GM12874 (cell line): ENCODE results near the gene BCAS3.

Experiments
- TF ChIP-seq, protein P1 (sequence below): IDR thresholded peaks from 2 replicates; pipeline ENCODE4 v1.5.1; 2011; ENCODE audit warnings: low read depth, mild to moderate bottlenecking, control low read depth, low read length, moderate library complexity; ENCODE audit not compliant: insufficient read depth

Gene BCAS3

DNA sequence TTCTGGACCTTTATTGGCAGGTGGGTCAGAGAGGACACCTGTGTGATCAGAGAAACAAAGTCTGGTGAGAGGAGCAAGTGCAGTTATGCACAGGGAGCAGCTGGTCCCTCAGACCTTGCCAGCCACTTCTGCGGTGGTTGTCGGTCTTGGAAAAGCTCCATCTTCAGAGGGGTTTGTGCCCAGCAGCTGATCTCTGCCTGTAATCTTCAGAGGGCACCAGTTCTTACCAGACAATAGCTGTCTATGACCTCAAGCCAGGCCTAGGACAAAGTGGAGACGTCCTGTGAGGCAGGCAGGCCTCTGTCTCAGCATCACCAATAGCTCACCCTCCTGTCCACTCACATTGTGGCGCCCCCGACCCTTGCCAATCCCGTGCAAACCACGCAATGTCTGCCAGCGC, 655.5 kb downstream of the BCAS3 start:
- TF ChIP-seq, protein P1, sequence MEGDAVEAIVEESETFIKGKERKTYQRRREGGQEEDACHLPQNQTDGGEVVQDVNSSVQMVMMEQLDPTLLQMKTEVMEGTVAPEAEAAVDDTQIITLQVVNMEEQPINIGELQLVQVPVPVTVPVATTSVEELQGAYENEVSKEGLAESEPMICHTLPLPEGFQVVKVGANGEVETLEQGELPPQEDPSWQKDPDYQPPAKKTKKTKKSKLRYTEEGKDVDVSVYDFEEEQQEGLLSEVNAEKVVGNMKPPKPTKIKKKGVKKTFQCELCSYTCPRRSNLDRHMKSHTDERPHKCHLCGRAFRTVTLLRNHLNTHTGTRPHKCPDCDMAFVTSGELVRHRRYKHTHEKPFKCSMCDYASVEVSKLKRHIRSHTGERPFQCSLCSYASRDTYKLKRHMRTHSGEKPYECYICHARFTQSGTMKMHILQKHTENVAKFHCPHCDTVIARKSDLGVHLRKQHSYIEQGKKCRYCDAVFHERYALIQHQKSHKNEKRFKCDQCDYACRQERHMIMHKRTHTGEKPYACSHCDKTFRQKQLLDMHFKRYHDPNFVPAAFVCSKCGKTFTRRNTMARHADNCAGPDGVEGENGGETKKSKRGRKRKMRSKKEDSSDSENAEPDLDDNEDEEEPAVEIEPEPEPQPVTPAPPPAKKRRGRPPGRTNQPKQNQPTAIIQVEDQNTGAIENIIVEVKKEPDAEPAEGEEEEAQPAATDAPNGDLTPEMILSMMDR = no peak

GRCh38 chr17:61334673-61335072, 657.0 kb downstream of the BCAS3 start:
- TF ChIP-seq, protein P1 = no peak

DNA sequence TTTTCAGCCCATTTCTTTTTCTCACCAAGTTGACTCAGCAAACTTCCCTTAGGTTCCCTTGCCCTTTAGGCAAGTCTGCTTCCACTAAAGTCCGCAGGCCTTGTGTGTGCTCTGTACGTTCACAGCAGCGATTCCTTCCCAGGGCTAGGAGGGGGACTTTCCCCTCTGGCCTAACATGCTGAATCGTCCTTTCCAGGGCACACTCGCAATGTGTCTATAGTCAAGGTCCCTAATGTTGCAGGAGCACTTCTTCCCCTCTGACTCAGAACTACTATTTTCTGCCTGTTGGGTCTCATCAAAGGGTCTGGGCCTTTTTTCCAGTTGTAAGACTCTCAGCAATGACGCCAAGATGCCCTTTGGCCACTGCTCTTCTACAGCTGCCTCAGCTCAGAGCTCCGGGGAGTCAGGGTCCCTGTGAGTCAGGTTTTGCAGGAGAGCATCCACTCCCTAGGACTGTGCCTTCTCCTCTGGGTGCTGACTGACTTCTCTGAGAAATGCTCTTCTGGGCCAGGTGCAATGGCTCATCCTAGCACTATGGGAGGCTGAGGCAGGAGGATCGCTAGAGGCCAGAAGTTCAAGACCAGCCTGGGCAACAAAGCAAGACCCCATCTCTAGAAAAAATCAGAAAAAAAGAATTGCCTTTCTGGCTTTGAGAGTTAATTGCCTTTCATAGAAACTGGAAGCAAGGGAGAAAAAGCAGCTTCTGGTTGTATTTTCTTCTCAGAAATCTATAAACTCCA, 657.6 kb downstream of the BCAS3 start:
- TF ChIP-seq, protein P1 = no peak

GRCh38 chr17:61335845-61336655, 658.4 kb downstream of the BCAS3 start:
- TF ChIP-seq, protein P1 = no peak

DNA sequence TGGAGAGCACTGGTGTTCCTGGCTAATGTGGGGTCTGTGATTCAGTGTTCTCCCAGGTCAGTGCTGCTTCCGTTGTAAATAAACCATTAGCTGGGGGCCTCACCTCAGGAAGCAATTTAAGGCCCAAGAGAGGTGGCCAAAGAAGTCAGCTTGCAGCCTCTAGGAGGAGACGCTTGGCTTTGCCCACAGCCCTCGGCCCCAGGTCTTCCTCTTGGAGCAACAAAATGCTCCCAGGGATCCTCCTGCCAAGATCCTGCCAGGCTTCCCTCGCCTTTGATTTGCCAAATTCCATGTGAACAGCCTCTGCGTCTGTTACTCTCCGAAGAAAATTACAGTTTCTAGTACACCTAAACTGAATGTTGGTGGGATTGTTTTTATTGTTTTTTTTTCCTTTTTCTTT, 659.6 kb downstream of the BCAS3 start:
- TF ChIP-seq, protein P1 = no peak

DNA sequence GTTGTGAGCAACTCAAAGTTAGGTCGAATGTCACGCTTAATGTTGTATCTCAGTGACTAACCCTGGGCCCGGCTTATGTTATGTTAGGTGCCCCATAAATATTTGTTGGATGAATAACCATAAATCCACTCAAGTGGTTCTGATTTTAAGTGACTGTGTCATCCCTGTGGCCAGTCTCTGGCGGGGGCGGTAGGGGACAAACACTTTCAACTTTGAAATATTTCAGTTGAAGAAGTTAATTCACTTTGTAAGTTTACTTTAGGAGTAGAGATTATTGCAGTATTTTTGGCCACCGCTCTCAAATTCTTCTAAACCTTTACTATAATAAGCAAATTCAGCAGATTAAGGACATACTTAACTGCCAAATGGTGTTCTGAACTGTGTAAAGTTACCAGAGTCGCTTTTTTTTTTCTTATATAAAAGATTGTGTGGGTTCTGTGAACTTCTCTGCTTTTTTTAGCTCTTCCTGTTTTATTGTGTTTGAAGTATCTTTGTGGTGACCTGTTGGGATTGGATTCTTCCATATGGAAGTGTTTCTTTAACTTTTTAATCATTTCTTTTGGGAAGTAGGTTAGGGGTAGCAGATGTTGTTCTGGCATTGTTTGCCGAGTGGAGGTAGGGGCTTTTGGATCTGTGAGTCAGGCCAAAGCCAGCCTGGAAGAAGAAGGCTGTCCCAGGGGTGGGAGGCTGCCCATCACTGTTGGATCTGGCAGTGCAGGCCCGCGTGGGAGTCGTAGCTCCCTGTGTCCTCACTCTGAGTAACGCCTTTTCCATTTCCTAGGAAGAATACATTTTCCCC, 660.5 kb downstream of the BCAS3 start:
- TF ChIP-seq, protein P1 = no peak
